ENCODE results near the gene FGGY.
"Not testable (repeated sequence)": the region's sequence is repeated elsewhere in the genome, so short reads cannot be mapped to it uniquely, and the experiment has no call there.

FGGY gene

DNA sequence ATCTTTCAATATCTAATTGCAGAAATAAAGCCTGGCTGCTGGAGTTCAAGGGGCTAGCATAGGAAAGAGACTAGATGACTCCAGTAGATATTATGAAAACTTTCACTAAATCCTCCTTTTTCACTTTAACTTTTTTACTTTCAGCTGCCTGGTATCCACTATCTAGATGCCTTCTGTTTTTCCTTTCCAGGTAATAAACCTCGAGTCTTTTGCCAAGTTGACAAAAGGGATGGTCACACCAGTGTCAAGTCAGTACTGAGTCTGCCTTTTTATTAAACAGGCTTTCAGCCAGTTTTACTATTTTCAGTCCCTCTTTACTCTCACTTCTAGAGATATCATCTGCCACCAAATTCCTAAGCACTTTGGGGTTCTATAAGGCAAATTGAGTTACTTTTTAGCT is 195.6 kb downstream of the FGGY start:
- H3K4me3 Mint-ChIP-seq: no peak overlapping the region
- H3K4me1 Mint-ChIP-seq: no peaks in the 10 kb centered on the region
- no peaks in the 10 kb centered on the region for H3K9me3 Mint-ChIP-seq
- no peak overlapping the region for H3K27ac Mint-ChIP-seq
- peaks cover 1% of the 10 kb centered on the region for H3K27me3 Mint-ChIP-seq
- H3K36me3 Mint-ChIP-seq: peaks cover 5% of the 10 kb centered on the region

- H3K9me3 Mint-ChIP-seq: no peaks in the 10 kb centered on the region
- H3K4me3 Mint-ChIP-seq: no peak overlapping the region
- peaks cover 1% of the 10 kb centered on the region for H3K27me3 Mint-ChIP-seq
- peaks cover 8% of the 10 kb centered on the region for H3K36me3 Mint-ChIP-seq
- H3K27ac Mint-ChIP-seq: no peak overlapping the region
- no peaks in the 10 kb centered on the region for H3K4me1 Mint-ChIP-seq
Observed at GRCh38 chr1:59494145-59494833, 197.4 kb downstream of the FGGY start.

- not testable (repeated sequence) for H3K4me1 Mint-ChIP-seq, H3K4me3 Mint-ChIP-seq, H3K36me3 Mint-ChIP-seq, H3K9me3 Mint-ChIP-seq, H3K27ac Mint-ChIP-seq, H3K27me3 Mint-ChIP-seq
Observed at GRCh38 chr1:59496156-59496555, 199.3 kb downstream of the FGGY start.

GRCh38 chr1:59497616-59498015 is 200.7 kb downstream of the FGGY start:
- Mint-ChIP-seq H3K9me3 (no peaks in the 10 kb centered on the region), H3K36me3 (peaks cover 6% of the 10 kb centered on the region), H3K4me1 (no peaks in the 10 kb centered on the region), H3K4me3 (no peak overlapping the region), H3K27me3 (no peaks in the 10 kb centered on the region), H3K27ac (no peak overlapping the region)

- H3K4me3 Mint-ChIP-seq: no peak overlapping the region
- no peaks in the 10 kb centered on the region for H3K9me3 Mint-ChIP-seq
- H3K36me3 Mint-ChIP-seq: peaks cover 6% of the 10 kb centered on the region
- no peaks in the 10 kb centered on the region for H3K4me1 Mint-ChIP-seq
- no peak overlapping the region for H3K27ac Mint-ChIP-seq
- H3K27me3 Mint-ChIP-seq: no peaks in the 10 kb centered on the region
Observed at GRCh38 chr1:59498640-59499039, 201.7 kb downstream of the FGGY start.

GRCh38 chr1:59499273-59499942 is 202.5 kb downstream of the FGGY start:
- H3K27ac Mint-ChIP-seq: no peak overlapping the region
- H3K4me1 Mint-ChIP-seq: no peaks in the 10 kb centered on the region
- H3K9me3 Mint-ChIP-seq: no peaks in the 10 kb centered on the region
- H3K27me3 Mint-ChIP-seq: no peaks in the 10 kb centered on the region
- peaks cover 6% of the 10 kb centered on the region for H3K36me3 Mint-ChIP-seq
- no peak overlapping the region for H3K4me3 Mint-ChIP-seq

DNA sequence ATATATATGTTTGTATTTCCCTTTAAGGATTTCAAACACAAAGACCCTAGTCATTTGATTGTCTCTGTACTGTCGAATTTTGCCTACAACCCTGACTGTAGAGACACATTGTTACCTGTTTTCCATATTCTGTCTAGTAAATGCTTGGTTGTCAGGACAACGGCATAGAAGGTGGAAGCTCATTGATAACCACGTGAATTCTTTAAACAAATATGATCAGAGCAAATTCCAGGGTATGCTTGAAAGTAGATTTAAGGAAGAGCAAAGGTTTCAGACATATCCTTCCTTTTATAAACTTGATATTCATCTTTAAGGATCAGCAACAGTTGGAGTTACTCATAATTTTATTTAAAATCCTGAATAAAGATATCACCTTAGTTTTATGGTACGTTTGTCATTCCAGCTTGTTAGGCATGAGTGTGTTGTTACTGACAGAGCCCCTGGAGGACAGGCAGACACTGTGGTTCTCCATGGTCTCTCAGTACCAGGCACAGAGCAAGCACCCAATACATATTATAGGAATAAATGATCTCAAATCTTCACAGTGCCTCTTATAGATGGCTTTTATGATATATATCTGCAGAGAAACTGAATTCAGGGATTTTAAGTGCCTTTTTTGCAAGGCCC is 203.2 kb downstream of the FGGY start:
- no peaks in the 10 kb centered on the region for H3K9me3 Mint-ChIP-seq
- H3K27ac Mint-ChIP-seq: no peak overlapping the region
- no peaks in the 10 kb centered on the region for H3K27me3 Mint-ChIP-seq
- no peak overlapping the region for H3K4me3 Mint-ChIP-seq
- peaks cover 8% of the 10 kb centered on the region for H3K36me3 Mint-ChIP-seq
- no peaks in the 10 kb centered on the region for H3K4me1 Mint-ChIP-seq

DNA sequence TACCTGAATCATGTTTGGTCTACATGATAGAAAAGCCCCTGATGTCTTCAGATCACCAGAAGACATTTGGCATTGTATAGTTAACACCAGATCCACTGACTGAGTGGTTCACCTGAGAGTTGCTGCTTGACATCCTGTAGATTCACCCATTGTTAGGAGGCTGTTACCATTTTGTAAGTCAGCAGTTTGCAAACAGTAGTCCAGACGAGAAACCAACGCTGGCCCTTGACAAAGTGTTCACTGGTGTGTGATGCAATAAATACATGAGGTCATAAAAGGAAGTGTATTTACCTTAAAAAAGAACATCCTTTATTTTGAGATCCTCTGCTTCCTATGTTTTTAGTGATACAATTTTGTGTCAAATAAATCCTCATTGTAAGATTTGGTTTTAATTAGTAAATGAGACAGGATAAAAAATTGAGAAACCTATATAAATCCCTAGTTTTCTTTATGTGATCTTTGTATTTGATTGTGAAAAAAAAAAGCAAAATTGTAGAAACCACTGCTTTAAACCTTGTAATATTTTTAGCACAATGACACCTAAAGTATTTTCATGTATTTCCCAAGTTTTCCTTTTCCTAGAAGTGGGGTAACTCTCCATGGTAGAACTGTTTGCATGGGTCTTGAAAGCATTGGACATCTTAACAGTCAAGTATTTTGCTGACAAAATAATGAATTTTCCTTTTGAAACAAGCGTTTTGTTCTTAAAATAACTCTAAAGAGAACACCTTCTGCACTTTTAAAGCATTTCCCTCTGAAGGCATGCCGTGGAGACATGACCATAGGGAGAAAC is 204.3 kb downstream of the FGGY start:
- Mint-ChIP-seq H3K9me3 (no peaks in the 10 kb centered on the region), H3K4me1 (no peaks in the 10 kb centered on the region), H3K27me3 (no peaks in the 10 kb centered on the region), H3K27ac (no peak overlapping the region), H3K4me3 (no peak overlapping the region), H3K36me3 (peaks cover 7% of the 10 kb centered on the region)

GRCh38 chr1:59502009-59502691 is 205.3 kb downstream of the FGGY start:
- Mint-ChIP-seq H3K9me3 (no peaks in the 10 kb centered on the region), H3K27me3 (no peaks in the 10 kb centered on the region), H3K4me1 (no peaks in the 10 kb centered on the region), H3K27ac (no peak overlapping the region), H3K4me3 (no peak overlapping the region), H3K36me3 (peaks cover 5% of the 10 kb centered on the region)

GRCh38 chr1:59504276-59504675 is 207.4 kb downstream of the FGGY start:
- Mint-ChIP-seq H3K36me3 (peaks cover 2% of the 10 kb centered on the region), H3K27ac (no peak overlapping the region), H3K4me3 (no peak overlapping the region), H3K9me3 (no peaks in the 10 kb centered on the region), H3K4me1 (no peaks in the 10 kb centered on the region), H3K27me3 (no peaks in the 10 kb centered on the region)

DNA sequence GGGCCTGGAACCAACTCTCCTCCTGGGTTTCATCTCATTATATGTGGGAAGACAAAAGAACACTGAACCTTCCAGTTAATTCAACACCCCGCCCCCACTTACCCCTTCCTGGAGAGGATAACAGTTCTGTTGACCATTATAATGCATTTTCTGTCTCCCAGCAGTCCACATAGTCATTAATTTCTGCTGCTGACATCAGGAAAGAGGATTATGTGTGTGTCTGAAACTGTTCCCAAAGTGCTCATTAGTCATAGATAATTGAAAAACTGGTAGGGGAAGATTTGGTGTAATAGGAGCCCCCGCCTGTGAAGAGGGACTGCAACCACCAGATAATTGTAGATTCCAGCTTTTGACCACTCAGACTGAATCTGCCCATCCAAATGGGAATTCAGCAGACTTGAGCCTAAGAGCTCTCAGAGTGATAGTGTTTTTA is 208.7 kb downstream of the FGGY start:
- H3K4me1 Mint-ChIP-seq: no peaks in the 10 kb centered on the region
- peaks cover 2% of the 10 kb centered on the region for H3K36me3 Mint-ChIP-seq
- no peak overlapping the region for H3K27ac Mint-ChIP-seq
- no peaks in the 10 kb centered on the region for H3K9me3 Mint-ChIP-seq
- no peaks in the 10 kb centered on the region for H3K27me3 Mint-ChIP-seq
- H3K4me3 Mint-ChIP-seq: no peak overlapping the region

DNA sequence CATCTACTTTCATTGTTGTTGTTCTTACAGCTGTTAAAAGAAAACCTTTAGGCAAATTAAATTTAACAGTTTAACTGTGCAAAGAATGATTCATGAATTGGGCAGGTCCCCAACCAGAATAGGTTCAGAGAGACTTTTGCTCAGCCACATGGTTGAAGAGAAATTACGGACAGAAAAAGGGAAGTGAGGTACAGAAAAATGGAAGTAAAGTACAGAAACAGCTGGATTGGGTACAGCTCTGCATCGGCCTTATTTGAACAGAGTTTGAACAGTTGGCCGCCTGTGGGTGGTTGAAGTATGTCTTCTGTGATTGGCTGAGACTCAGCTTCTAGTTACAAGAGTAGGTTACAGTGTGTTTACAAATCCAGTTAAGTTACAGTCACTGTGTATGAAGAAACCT is 210.1 kb downstream of the FGGY start:
- Mint-ChIP-seq H3K4me1 (no peaks in the 10 kb centered on the region), H3K27me3 (no peaks in the 10 kb centered on the region), H3K36me3 (peaks cover 2% of the 10 kb centered on the region), H3K4me3 (no peak overlapping the region), H3K27ac (no peak overlapping the region), H3K9me3 (no peaks in the 10 kb centered on the region)

DNA sequence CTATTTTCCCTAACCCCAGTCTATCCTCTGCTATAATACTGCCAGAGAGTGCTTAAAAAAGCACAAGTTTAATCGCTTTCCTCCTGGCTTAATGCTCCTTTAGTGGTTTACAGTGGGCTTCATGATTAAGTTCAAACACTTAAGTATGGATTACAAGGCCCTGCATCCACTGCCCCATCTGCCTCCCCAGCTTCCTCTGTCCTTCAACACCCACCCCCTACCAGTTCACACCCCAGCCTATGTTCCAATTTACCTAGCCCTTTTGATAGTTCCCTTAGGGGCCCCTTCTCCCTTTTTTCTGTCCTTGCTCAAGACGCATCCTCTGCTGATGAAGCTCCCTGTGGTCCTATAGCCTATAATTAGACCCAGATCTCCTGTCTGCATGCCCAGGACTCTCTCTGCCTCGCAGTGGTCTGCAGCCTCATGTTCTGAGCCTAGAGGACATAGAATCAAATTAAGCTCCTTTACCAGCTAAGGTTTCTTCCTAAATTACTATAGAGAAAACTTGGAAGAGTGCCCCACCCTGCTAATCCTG is 212.5 kb downstream of the FGGY start:
- H3K27me3 Mint-ChIP-seq: no peaks in the 10 kb centered on the region
- H3K4me3 Mint-ChIP-seq: no peak overlapping the region
- peaks cover 5% of the 10 kb centered on the region for H3K36me3 Mint-ChIP-seq
- H3K27ac Mint-ChIP-seq: no peak overlapping the region
- no peaks in the 10 kb centered on the region for H3K9me3 Mint-ChIP-seq
- no peaks in the 10 kb centered on the region for H3K4me1 Mint-ChIP-seq

DNA sequence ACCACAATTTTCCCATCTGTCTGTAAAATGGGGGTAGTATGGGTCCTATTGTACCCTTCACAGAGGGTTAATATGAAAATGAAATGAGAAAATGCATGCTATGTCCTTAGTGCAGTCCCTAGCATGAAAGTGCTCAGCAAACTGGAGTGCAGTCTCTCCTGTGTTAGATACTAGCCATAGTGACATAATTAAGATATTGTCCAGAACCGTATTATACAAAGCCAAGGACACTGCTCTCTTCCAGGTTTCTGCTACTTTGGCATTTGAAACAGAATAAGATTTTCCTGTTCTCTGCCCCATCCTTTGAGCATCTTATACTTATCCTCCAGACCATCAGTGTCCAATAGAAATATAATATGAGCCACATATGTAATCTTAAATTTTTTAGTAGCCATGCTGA is 213.4 kb downstream of the FGGY start:
- Mint-ChIP-seq H3K27ac (no peak overlapping the region), H3K27me3 (no peaks in the 10 kb centered on the region), H3K4me1 (no peaks in the 10 kb centered on the region), H3K9me3 (no peaks in the 10 kb centered on the region), H3K36me3 (peaks cover 5% of the 10 kb centered on the region), H3K4me3 (no peak overlapping the region)

Measured in activated naive CD4-positive, alpha-beta T cell treated with anti-CD3 and anti-CD28 coated beads, Interleukin-2, amount 50 U/mL, for 24 hours (primary cell).